ENCODE data around the gene TSPAN33.
A peak's percentile ranks its signal among the peaks of the same experiment; 100 is the strongest.

The TSPAN33 gene

GRCh38 chr7:129159539-129159938, 15.0 kb downstream of the TSPAN33 start:
- Histone ChIP-seq H3K36me3 (ENCODE audit: control insufficient read depth in 2 of 2, insufficient read depth in 1 of 2, low read length in 2 of 2) (peaks cover 0 to 3% of the 10 kb centered on the region in 2 experiments; a peak in 1 of 3 replicates), H3K27ac (ENCODE audit: extremely low read depth, low read depth, low read length) (no peak overlapping the region), H3K9me3 (ENCODE audit: control insufficient read depth, insufficient read depth, low read depth, low read length) (no peaks in the 10 kb centered on the region), H3K4me3 (ENCODE audit: low read depth, low read length) (no peak overlapping the region), H3K4me1 (ENCODE audit: control insufficient read depth, insufficient read depth, low read length) (no peaks in the 10 kb centered on the region)
- POLR2A ChIA-PET = no interaction called here
- TF ChIP-seq ZNF624 (tag by site-specific recombination; IDR thresholded peaks at IDR 0.05) = no peak
- TF ChIP-seq ZNF76 (tag by site-specific recombination; IDR thresholded peaks at IDR 0.05; ENCODE audit: borderline replicate concordance, low read depth) = no peak
- TF ChIP-seq ZNF341 (tag by site-specific recombination; IDR thresholded peaks at IDR 0.05; ENCODE audit: low read depth) = no peak
- no peak for TF ChIP-seq WT1 (tag by site-specific recombination; IDR thresholded peaks at IDR 0.05)
- no peak for TF ChIP-seq ZNF558 (tag by site-specific recombination; IDR thresholded peaks at IDR 0.05)
- TF ChIP-seq ZFHX2 (tag by site-specific recombination; conservative IDR thresholded peaks at IDR 0.05) = no peak
- TF ChIP-seq YY1 (tag by site-specific recombination; IDR thresholded peaks at IDR 0.05) = no peak
- TF ChIP-seq REST (tag by site-specific recombination; IDR thresholded peaks at IDR 0.05) = no peak
- no peak for TF ChIP-seq ZNF692 (tag by site-specific recombination; IDR thresholded peaks at IDR 0.05)
- CTCF ChIA-PET = interaction anchor here (0.6 to 1.2 kb wide), 5 partner anchors 14 to 389 kb away, joined by 3 to 5 read pairs (median 3); no protein-coding TSS in a partner anchor

GRCh38 chr7:129160161-129160905, 15.8 kb downstream of the TSPAN33 start:
- ChIA-PET CTCF (interaction anchor here (0.8 to 1.2 kb wide), 4 partner anchors 15 to 54 kb away, joined by 3 to 5 read pairs (median 4); no protein-coding TSS in a partner anchor), POLR2A (no interaction called here)
- TF ChIP-seq ZIC2 (tag by site-specific recombination; IDR thresholded peaks at IDR 0.05) (peak; percentile 63), ZNF157 (tag by site-specific recombination; IDR thresholded peaks at IDR 0.05) (no peak)
- no peaks in the 10 kb centered on the region for H3K9me3 ChIP-seq (ENCODE audit: control insufficient read depth, insufficient read depth, low read depth, low read length)
- H3K36me3 ChIP-seq (ENCODE audit: control insufficient read depth in 2 of 2, insufficient read depth in 1 of 2, low read length in 2 of 2) = peaks cover 0 to 10% of the 10 kb centered on the region in 2 experiments; a peak in 1 of 3 replicates
- no peaks in the 10 kb centered on the region for H3K4me1 ChIP-seq (ENCODE audit: control insufficient read depth, insufficient read depth, low read length)
- no peak overlapping the region for H3K27ac ChIP-seq (ENCODE audit: extremely low read depth, low read depth, low read length)
- no peak overlapping the region for H3K4me3 ChIP-seq (ENCODE audit: low read depth, low read length)

GRCh38 chr7:129161524-129162225, 17.2 kb downstream of the TSPAN33 start:
- no peak overlapping the region for H3K27ac ChIP-seq (ENCODE audit: extremely low read depth, low read depth, low read length)
- H3K36me3 ChIP-seq (ENCODE audit: control insufficient read depth in 2 of 2, insufficient read depth in 1 of 2, low read length in 2 of 2) = peaks cover 0 to 18% of the 10 kb centered on the region in 2 experiments; a peak in 1 of 3 replicates
- no peak overlapping the region for H3K4me3 ChIP-seq (ENCODE audit: low read depth, low read length)
- ChIA-PET CTCF (interaction anchor here (0.6 to 5.8 kb wide), 3 partner anchors 48 to 86 kb away, joined by 4 to 69 read pairs (median 5); no protein-coding TSS in a partner anchor), POLR2A (no interaction called here)
- no peaks in the 10 kb centered on the region for H3K4me1 ChIP-seq (ENCODE audit: control insufficient read depth, insufficient read depth, low read length)
- no peaks in the 10 kb centered on the region for H3K9me3 ChIP-seq (ENCODE audit: control insufficient read depth, insufficient read depth, low read depth, low read length)
- no peak for TF ChIP-seq ZBTB26 (tag by site-specific recombination; optimal IDR thresholded peaks at IDR 0.05)
- no peak for TF ChIP-seq ZNF561 (tag by site-specific recombination; IDR thresholded peaks at IDR 0.05; ENCODE audit: borderline replicate concordance)
- TF ChIP-seq ZSCAN4 (tag by site-specific recombination; IDR thresholded peaks at IDR 0.05) = no peak
- no peak for TF ChIP-seq ZBTB1 (tag by site-specific recombination; IDR thresholded peaks at IDR 0.05)
- TF ChIP-seq ZNF433 (tag by site-specific recombination; IDR thresholded peaks at IDR 0.05; ENCODE audit: low read depth) = no peak
- TF ChIP-seq ZNF280C (tag by site-specific recombination; IDR thresholded peaks at IDR 0.05) = no peak
- TF ChIP-seq ZNF223 (tag by site-specific recombination; IDR thresholded peaks at IDR 0.05) = no peak
- TF ChIP-seq ZNF121 (tag by site-specific recombination; IDR thresholded peaks at IDR 0.05) = no peak
- no peak for TF ChIP-seq ZSCAN30 (tag by site-specific recombination; IDR thresholded peaks at IDR 0.05)

Data from HEK293 (cell line).